ENCODE data around the gene RPS6KL1.
"Not testable (repeated sequence)": the region's sequence is repeated elsewhere in the genome, so short reads cannot be mapped to it uniquely, and the experiment has no call there.

Gene RPS6KL1

GRCh38 chr14:74932401-74932901, 9.4 kb upstream of the RPS6KL1 start:
- Mint-ChIP-seq H3K36me3 (no peaks in the 10 kb centered on the region), H3K4me1 (peaks cover 20% of the 10 kb centered on the region), H3K27ac (no peak overlapping the region), H3K4me3 (no peak overlapping the region), H3K9me3 (no peaks in the 10 kb centered on the region), H3K27me3 (no peaks in the 10 kb centered on the region)

GRCh38 chr14:74931744-74932143, 8.7 kb upstream of the RPS6KL1 start:
- not testable (repeated sequence) for H3K27me3 Mint-ChIP-seq, H3K4me3 Mint-ChIP-seq, H3K9me3 Mint-ChIP-seq, H3K36me3 Mint-ChIP-seq, H3K27ac Mint-ChIP-seq
- H3K4me1 Mint-ChIP-seq: peaks cover 13% of the 10 kb centered on the region

- no peaks in the 10 kb centered on the region for H3K36me3 Mint-ChIP-seq
- H3K27ac Mint-ChIP-seq: no peak overlapping the region
- H3K4me3 Mint-ChIP-seq: no peak overlapping the region
- H3K9me3 Mint-ChIP-seq: no peaks in the 10 kb centered on the region
- peaks cover 12% of the 10 kb centered on the region for H3K4me1 Mint-ChIP-seq
- H3K27me3 Mint-ChIP-seq: no peaks in the 10 kb centered on the region
Measured at GRCh38 chr14:74929242-74929641, 6.2 kb upstream of the RPS6KL1 start.

- Mint-ChIP-seq H3K9me3 (no peaks in the 10 kb centered on the region), H3K4me3 (no peak overlapping the region), H3K36me3 (no peaks in the 10 kb centered on the region), H3K27me3 (no peaks in the 10 kb centered on the region), H3K27ac (no peak overlapping the region), H3K4me1 (peaks cover 17% of the 10 kb centered on the region)
Measured at GRCh38 chr14:74927225-74927624, 4.2 kb upstream of the RPS6KL1 start.

- Mint-ChIP-seq H3K27ac (no peak overlapping the region), H3K4me1 (peaks cover 18% of the 10 kb centered on the region), H3K36me3 (no peaks in the 10 kb centered on the region), H3K4me3 (peak overlapping the region; percentile 34), H3K27me3 (no peaks in the 10 kb centered on the region), H3K9me3 (no peaks in the 10 kb centered on the region)
Measured at GRCh38 chr14:74924061-74924460, 1.0 kb upstream of the RPS6KL1 start.

GRCh38 chr14:74921987-74922751, 891 bp downstream of the RPS6KL1 start:
- Mint-ChIP-seq H3K4me1 (peaks cover 15% of the 10 kb centered on the region), H3K9me3 (no peaks in the 10 kb centered on the region), H3K36me3 (no peaks in the 10 kb centered on the region), H3K4me3 (peak overlapping the region; percentile 82), H3K27ac (peak overlapping the region; percentile 76), H3K27me3 (no peaks in the 10 kb centered on the region)

GRCh38 chr14:74921053-74921620, 1.9 kb downstream of the RPS6KL1 start:
- Mint-ChIP-seq H3K9me3 (no peaks in the 10 kb centered on the region), H3K4me3 (no peak overlapping the region), H3K27ac (no peak overlapping the region), H3K36me3 (no peaks in the 10 kb centered on the region), H3K27me3 (no peaks in the 10 kb centered on the region), H3K4me1 (peaks cover 15% of the 10 kb centered on the region)

- Mint-ChIP-seq H3K36me3 (peaks cover 3% of the 10 kb centered on the region), H3K27me3 (no peaks in the 10 kb centered on the region), H3K9me3 (no peaks in the 10 kb centered on the region), H3K27ac (no peak overlapping the region), H3K4me1 (peaks cover 15% of the 10 kb centered on the region), H3K4me3 (no peak overlapping the region)
Measured at GRCh38 chr14:74920281-74920680, 2.8 kb downstream of the RPS6KL1 start.

GRCh38 chr14:74919421-74920165, 3.5 kb downstream of the RPS6KL1 start:
- no peak overlapping the region for H3K27ac Mint-ChIP-seq
- H3K36me3 Mint-ChIP-seq: peaks cover 3% of the 10 kb centered on the region
- H3K4me1 Mint-ChIP-seq: peaks cover 15% of the 10 kb centered on the region
- no peaks in the 10 kb centered on the region for H3K9me3 Mint-ChIP-seq
- no peaks in the 10 kb centered on the region for H3K27me3 Mint-ChIP-seq
- no peak overlapping the region for H3K4me3 Mint-ChIP-seq

- Mint-ChIP-seq H3K27me3 (no peaks in the 10 kb centered on the region), H3K9me3 (no peaks in the 10 kb centered on the region), H3K4me3 (no peak overlapping the region), H3K27ac (no peak overlapping the region), H3K36me3 (peaks cover 3% of the 10 kb centered on the region), H3K4me1 (peaks cover 7% of the 10 kb centered on the region)
Measured at GRCh38 chr14:74918380-74918779, 4.7 kb downstream of the RPS6KL1 start.

GRCh38 chr14:74917646-74918081, 5.4 kb downstream of the RPS6KL1 start:
- peaks cover 6% of the 10 kb centered on the region for H3K4me1 Mint-ChIP-seq
- no peaks in the 10 kb centered on the region for H3K27me3 Mint-ChIP-seq
- H3K27ac Mint-ChIP-seq: no peak overlapping the region
- H3K4me3 Mint-ChIP-seq: no peak overlapping the region
- H3K9me3 Mint-ChIP-seq: no peaks in the 10 kb centered on the region
- peaks cover 3% of the 10 kb centered on the region for H3K36me3 Mint-ChIP-seq

GRCh38 chr14:74917178-74917543, 5.9 kb downstream of the RPS6KL1 start:
- H3K27me3 Mint-ChIP-seq: no peaks in the 10 kb centered on the region
- H3K4me3 Mint-ChIP-seq: no peak overlapping the region
- H3K9me3 Mint-ChIP-seq: no peaks in the 10 kb centered on the region
- peaks cover 3% of the 10 kb centered on the region for H3K36me3 Mint-ChIP-seq
- peaks cover 3% of the 10 kb centered on the region for H3K4me1 Mint-ChIP-seq
- H3K27ac Mint-ChIP-seq: no peak overlapping the region

- peaks cover 3% of the 10 kb centered on the region for H3K36me3 Mint-ChIP-seq
- H3K27ac Mint-ChIP-seq: no peak overlapping the region
- H3K27me3 Mint-ChIP-seq: no peaks in the 10 kb centered on the region
- H3K4me3 Mint-ChIP-seq: no peak overlapping the region
- no peaks in the 10 kb centered on the region for H3K4me1 Mint-ChIP-seq
- H3K9me3 Mint-ChIP-seq: no peaks in the 10 kb centered on the region
Measured at GRCh38 chr14:74915826-74916225, 7.2 kb downstream of the RPS6KL1 start.

- Mint-ChIP-seq H3K9me3 (no peaks in the 10 kb centered on the region), H3K27ac (no peak overlapping the region), H3K27me3 (no peaks in the 10 kb centered on the region), H3K4me3 (no peak overlapping the region), H3K36me3 (peaks cover 3% of the 10 kb centered on the region), H3K4me1 (no peaks in the 10 kb centered on the region)
Measured at GRCh38 chr14:74915426-74915825, 7.6 kb downstream of the RPS6KL1 start.

GRCh38 chr14:74913986-74914573, 9.0 kb downstream of the RPS6KL1 start:
- Mint-ChIP-seq H3K4me3 (no peak overlapping the region), H3K27ac (no peak overlapping the region), H3K27me3 (no peaks in the 10 kb centered on the region), H3K9me3 (no peaks in the 10 kb centered on the region), H3K36me3 (peaks cover 3% of the 10 kb centered on the region), H3K4me1 (no peaks in the 10 kb centered on the region)

Data from activated naive CD4-positive, alpha-beta T cell treated with anti-CD3 and anti-CD28 coated beads, Interleukin-2, amount 50 U/mL, for 24 hours (primary cell).